ENCODE results near the gene ARPP19. TPM values are rescaled to one million over a fixed set of nuclear protein-coding genes. Genes with fewer than 3 reads are reported as not detected.
"Not testable (repeated sequence)": the region's sequence is repeated elsewhere in the genome, so short reads cannot be mapped to it uniquely, and the experiment has no call there.

Gene ARPP19
- polyA plus RNA-seq, 1 donor = 147 TPM

- no peak for DNase-seq
Measured at GRCh38 chr15:52518487-52519371, 50.1 kb downstream of the ARPP19 start.

- DNase-seq = no peak
Measured at GRCh38 chr15:52517014-52517413, 51.8 kb downstream of the ARPP19 start.

DNA sequence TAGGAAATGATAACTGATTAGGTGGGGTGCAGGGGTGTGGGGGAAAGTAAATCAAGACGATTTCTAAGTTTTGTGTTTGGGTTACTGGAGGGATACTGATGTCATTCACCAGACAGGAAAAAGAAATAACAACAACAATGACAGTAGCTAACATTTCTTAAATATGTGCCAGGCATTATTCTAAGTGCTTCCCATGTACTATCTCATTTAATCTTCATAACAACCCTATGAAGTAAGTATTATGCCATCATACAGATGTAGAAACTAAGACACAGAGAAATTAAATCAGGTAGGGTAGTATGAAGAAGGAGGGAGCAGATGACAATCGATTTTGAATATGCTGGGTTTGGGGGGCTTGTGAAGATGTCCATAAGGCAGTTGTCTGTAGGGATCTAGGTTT is 53.5 kb downstream of the ARPP19 start:
- no peak for DNase-seq

DNA sequence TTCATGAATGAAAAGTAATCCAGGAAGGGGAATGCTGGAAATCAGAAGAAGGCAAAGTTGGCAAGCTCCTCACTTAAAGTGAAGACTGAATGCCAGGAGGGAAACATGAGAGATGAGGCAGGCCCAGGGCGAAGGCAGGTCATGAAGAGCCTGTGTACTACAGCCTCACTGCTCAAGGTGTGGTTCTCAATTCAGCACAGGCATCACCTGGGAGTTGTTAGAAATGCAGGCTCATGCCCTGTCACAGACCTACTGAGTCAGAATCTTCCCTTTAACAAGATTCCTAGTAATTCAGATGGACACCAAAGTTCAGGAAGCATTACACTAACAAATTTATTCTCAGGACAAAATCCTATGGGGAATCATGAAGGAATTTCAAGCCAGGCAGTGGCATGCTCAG is 54.3 kb downstream of the ARPP19 start:
- DNase-seq = no peak

GRCh38 chr15:52512869-52513268 is 56.0 kb downstream of the ARPP19 start:
- DNase-seq = not testable (repeated sequence)

GRCh38 chr15:52511084-52511483 is 57.7 kb downstream of the ARPP19 start:
- DNase-seq = no peak

GRCh38 chr15:52509500-52510245 is 59.2 kb downstream of the ARPP19 start:
- no peak for DNase-seq

- DNase-seq = no peak
Measured at GRCh38 chr15:52506549-52506948, 62.3 kb downstream of the ARPP19 start.

GRCh38 chr15:52505151-52505550 is 63.7 kb downstream of the ARPP19 start:
- no peak for DNase-seq

- no peak for DNase-seq
Measured at GRCh38 chr15:52503788-52504496, 64.9 kb downstream of the ARPP19 start.

DNA sequence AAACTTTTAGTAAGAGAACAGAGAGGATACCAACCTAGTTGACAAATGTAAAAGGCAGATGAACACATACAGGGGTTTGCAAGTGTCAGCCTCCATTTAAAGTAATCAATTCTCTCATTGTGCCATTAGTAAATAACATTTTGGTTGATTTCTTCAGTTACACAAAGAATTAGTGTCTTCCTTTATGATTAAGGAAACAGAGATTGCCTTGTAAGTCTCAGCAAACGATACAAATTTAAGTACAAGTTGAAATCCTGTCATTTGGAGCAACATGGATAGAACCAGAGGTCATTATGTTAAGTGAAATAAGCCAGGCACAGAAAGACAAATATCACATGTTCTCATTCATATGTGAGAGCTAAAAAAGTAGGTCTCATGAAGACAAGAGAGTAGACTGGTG is 66.2 kb downstream of the ARPP19 start:
- no peak for DNase-seq

- no peak for DNase-seq
Measured at GRCh38 chr15:52499506-52499905, 69.3 kb downstream of the ARPP19 start.

DNA sequence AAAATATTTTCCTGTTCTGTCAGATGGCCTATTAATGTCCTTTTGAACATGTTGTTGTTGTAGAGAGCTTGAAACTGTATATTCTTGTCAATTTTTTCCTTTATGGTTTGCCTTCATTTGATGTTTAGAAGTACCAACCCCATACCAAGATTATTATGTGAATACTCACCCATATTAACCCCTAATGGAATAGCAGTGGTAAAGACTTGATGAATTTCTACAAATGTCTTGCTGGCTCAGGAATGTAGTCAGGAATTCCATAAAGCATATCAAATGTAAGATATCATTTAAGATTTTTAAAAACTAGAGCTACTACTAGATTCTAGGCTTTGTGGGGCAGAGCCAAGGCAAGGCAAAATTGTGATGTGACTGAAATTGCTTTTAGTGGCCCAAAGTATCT is 70.1 kb downstream of the ARPP19 start:
- DNase-seq = no peak

Other genes with a start within 250 kb of the ARPP19 start
- 9.2 TPM for gene MYO5A, start 40.1 kb downstream of the ARPP19 start, polyA plus RNA-seq (ENCODE audit: insufficient read length)
- 65.7 TPM for gene ATOSA, start 110.4 kb upstream of the ARPP19 start, polyA plus RNA-seq (ENCODE audit: insufficient read length)
- 0.23 TPM for gene ONECUT1, start 221.3 kb upstream of the ARPP19 start, polyA plus RNA-seq (ENCODE audit: insufficient read length)

Measured in left kidney (tissue), 2 donors.